ENCODE data around the gene RNF169. TPM values are rescaled to one million over a fixed set of nuclear protein-coding genes. Genes with fewer than 3 reads are reported as not detected.

The RNF169 gene
- total and polyA plus RNA-seq, 9 of the 15 experiments (the other 6 are each of a cell fraction or from before 2014, with no cell fraction given), result 0.68 to 18.1 (median 10.1) TPM

DNA sequence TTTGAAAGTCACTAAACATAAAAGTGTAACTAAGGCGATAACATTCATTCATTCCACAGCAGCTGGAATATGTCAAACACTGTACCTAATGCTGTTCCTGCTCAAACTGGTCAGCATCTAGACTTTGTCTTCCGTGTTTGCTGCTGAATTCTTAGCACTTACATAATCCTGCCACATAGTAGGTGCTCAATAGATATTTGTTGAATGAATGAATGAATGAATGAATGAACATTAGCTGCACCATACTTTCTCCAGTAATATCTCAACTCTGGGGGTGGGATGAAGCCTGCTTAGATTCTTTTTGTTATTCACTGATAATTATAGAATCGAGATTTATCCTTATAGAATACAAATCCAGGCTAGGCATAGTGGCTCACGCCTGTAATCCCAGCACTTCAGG lies 6.6 kb upstream of the RNF169 start:
- Histone ChIP-seq H3K4me3 (no peak overlapping the region), H4K20me1 (replicated peaks; ENCODE audit: control insufficient read depth, insufficient read depth, low read length) (no peaks in the 10 kb centered on the region), H3K4me1 (replicated peaks in 1 of 2; ENCODE audit: control insufficient read depth in 2 of 2, insufficient read depth in 2 of 2, low read length in 2 of 2) (no peaks in the 10 kb centered on the region), H3K4me2 (ENCODE audit: insufficient read depth, low read length) (no peak overlapping the region), H2AFZ (ENCODE audit: low read depth, low read length) (no peak overlapping the region), H3K9ac (ENCODE audit: insufficient read depth in 1 of 2, low read depth in 2 of 2, low read length in 2 of 2) (no peak overlapping the region), H3K9me1 (ENCODE audit: control insufficient read depth, insufficient read depth, low read length) (no peaks in the 10 kb centered on the region), H3K36me3 (ENCODE audit: control insufficient read depth, insufficient read depth, low read length) (no peaks in the 10 kb centered on the region), H3K79me2 (ENCODE audit: control insufficient read depth, insufficient read depth, low read length) (no peaks in the 10 kb centered on the region), H3K9me3 (replicated peaks; ENCODE audit: control insufficient read depth, insufficient read depth, low read depth, low read length) (no peaks in the 10 kb centered on the region), H3K27ac (ENCODE audit: extremely low read depth, low read depth, low read length) (no peak overlapping the region), H3K27me3 (ENCODE audit: control insufficient read depth in 2 of 2, insufficient read depth in 2 of 2, low read length in 2 of 2) (no peaks in the 10 kb centered on the region; a peak in 1 of 5 replicates)
- 33% methylated on average over 4 of the region's 4 CpGs for WGBS (ENCODE audit: insufficient coverage, low coverage, missing lambda C conversion rate)
- ATAC-seq (no peak), FAIRE-seq (no peak), DNase-seq (ENCODE audit: extremely low read depth in 1 of 4, low spot score in 3 of 4) (no peak)
- POLR2A ChIA-PET, result interaction anchor here (1.3 to 1.6 kb wide), 2 partner anchors 8 to 11 kb away, joined by 4 to 5 read pairs; no protein-coding TSS in a partner anchor
- intact Hi-C loops (cut with micrococcal nuclease) (no loop called here), in situ Hi-C loops (cut with MboI) (no loop called here)
- BruUV-seq (replicated peaks), result no TSS peak
- CTCF ChIA-PET (ENCODE audit: low intra/inter-chr PET ratio), result no interaction called here
- 0 out of 2 replicates have a peak, but pooled peaks have one; percentile 51 for TF ChIP-seq ZKSCAN1 (IDR thresholded peaks at IDR 0.05; ENCODE audit: low read depth, low read length)
- TF ChIP-seq ZNF24 (IDR thresholded peaks at IDR 0.05), result peak; percentile 81
- no peak for TF ChIP-seq CC2D1A (IDR thresholded peaks at IDR 0.05)
- TF ChIP-seq, protein P1, sequence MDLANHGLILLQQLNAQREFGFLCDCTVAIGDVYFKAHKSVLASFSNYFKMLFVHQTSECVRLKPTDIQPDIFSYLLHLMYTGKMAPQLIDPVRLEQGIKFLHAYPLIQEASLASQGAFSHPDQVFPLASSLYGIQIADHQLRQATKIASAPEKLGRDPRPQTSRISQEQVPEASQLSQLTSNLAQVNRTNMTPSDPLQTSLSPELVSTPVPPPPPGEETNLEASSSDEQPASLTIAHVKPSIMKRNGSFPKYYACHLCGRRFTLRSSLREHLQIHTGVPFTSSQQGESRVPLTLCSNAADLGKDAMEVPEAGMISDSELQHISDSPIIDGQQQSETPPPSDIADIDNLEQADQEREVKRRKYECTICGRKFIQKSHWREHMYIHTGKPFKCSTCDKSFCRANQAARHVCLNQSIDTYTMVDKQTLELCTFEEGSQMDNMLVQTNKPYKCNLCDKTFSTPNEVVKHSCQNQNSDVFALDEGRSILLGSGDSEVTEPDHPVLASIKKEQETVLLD (IDR thresholded peaks at IDR 0.05), result no peak

- in situ Hi-C loops (cut with MboI), result no loop called here
- peaks cover 3% of the 10 kb centered on the region; the same call in 2 of the 3 replicates for H3K79me2 ChIP-seq (ENCODE audit: control insufficient read depth, insufficient read depth, low read length)
- H2AFZ ChIP-seq (ENCODE audit: low read depth, low read length), result no peak overlapping the region
- no peaks in the 10 kb centered on the region for H3K27me3 ChIP-seq (ENCODE audit: control insufficient read depth in 2 of 2, insufficient read depth in 2 of 2, low read length in 2 of 2)
- no peak for ATAC-seq
- no peak overlapping the region for H3K4me3 ChIP-seq
- no peak for DNase-seq (ENCODE audit: extremely low read depth in 1 of 4, low spot score in 3 of 4)
- no peaks in the 10 kb centered on the region for H3K36me3 ChIP-seq (ENCODE audit: control insufficient read depth, insufficient read depth, low read length)
- no peak overlapping the region for H3K4me2 ChIP-seq (ENCODE audit: insufficient read depth, low read length)
- H3K9ac ChIP-seq (ENCODE audit: insufficient read depth in 1 of 2, low read depth in 2 of 2, low read length in 2 of 2), result no peak overlapping the region
- no TSS peak for BruUV-seq (replicated peaks)
- POLR2A ChIA-PET, result interaction anchor here (1.2 kb wide), 1 partner anchor 514 kb away, joined by 3 read pairs; no protein-coding TSS in a partner anchor
- no peak for FAIRE-seq
- CTCF ChIA-PET (ENCODE audit: low intra/inter-chr PET ratio), result no interaction called here
- no peaks in the 10 kb centered on the region for H3K9me3 ChIP-seq (replicated peaks; ENCODE audit: control insufficient read depth, insufficient read depth, low read depth, low read length)
- H3K4me1 ChIP-seq (replicated peaks in 1 of 2; ENCODE audit: control insufficient read depth in 2 of 2, insufficient read depth in 2 of 2, low read length in 2 of 2), result peaks cover 5 to 8% of the 10 kb centered on the region in 2 experiments; a peak in 4 of 5 replicates
- no peaks in the 10 kb centered on the region for H3K9me1 ChIP-seq (ENCODE audit: control insufficient read depth, insufficient read depth, low read length)
- intact Hi-C loops (cut with micrococcal nuclease), result no loop called here
- H3K27ac ChIP-seq (ENCODE audit: extremely low read depth, low read depth, low read length), result no peak overlapping the region
- no peak for TF ChIP-seq SMARCB1 (IDR thresholded peaks at IDR 0.05; ENCODE audit: insufficient read length, low read depth)
- TF ChIP-seq PRDM10 (IDR thresholded peaks at IDR 0.05; ENCODE audit: partially characterized antibody), result peak; percentile 90
- TF ChIP-seq MCM3 (IDR thresholded peaks at IDR 0.05), result 0 out of 2 replicates have a peak, but pooled peaks have one; percentile 26
- H4K20me1 ChIP-seq (replicated peaks; ENCODE audit: control insufficient read depth, insufficient read depth, low read length), result no peaks in the 10 kb centered on the region
Measured at GRCh38 chr11:74743640-74744039, 5.0 kb upstream of the RNF169 start.

Data from K562 (cell line).